ENCODE results near the gene ZBTB7C. TPM values are rescaled to one million over a fixed set of nuclear protein-coding genes. Genes with fewer than 3 reads are reported as not detected.

ZBTB7C gene
- total RNA-seq, 1 experiment from 2014 or later: 0.33 TPM

DNA sequence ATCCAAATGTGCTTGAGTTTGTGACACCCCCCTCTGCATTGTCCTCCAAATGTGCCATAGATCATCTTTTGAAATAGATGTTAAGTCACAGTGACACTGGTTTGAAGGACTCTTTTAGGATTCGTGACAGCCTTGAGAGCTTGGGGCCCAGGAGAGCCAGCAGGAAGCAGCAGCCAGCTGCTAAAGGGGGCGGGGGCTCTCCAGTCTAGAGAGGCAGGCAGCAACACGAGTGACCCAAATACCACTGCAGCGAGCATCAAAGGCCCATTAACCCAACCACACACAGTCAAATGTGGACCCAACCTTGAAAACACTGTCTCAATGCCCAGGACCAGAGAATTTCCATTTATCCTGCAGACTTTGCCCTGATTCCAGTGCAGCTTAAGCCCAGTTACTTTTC lies 75.6 kb downstream of the ZBTB7C start:
- H4K91ac ChIP-seq (ENCODE audit: insufficient read length, low read depth, low read length): no peak overlapping the region
- no peak overlapping the region for H2BK120ac ChIP-seq (ENCODE audit: low read depth, low read length, poor library complexity, severe bottlenecking)
- H3K27ac Mint-ChIP-seq: no peak overlapping the region
- H3K18ac ChIP-seq (ENCODE audit: insufficient read length, low read depth, low read length): no peak overlapping the region
- H3K9ac ChIP-seq (ENCODE audit: extremely low read depth, insufficient read length, low read length): no peak overlapping the region
- no peak overlapping the region for H3T11ph ChIP-seq (ENCODE audit: low read length)
- H2BK15ac ChIP-seq (ENCODE audit: low read depth, low read length): no peak overlapping the region
- H3K4me3 Mint-ChIP-seq: no peak overlapping the region
- no peak for DNase-seq
- H3K27me3 Mint-ChIP-seq (ENCODE audit: low read depth): peaks cover 7% of the 10 kb centered on the region
- H3K14ac ChIP-seq (ENCODE audit: insufficient read depth, low read length): no peak overlapping the region
- no peak overlapping the region for H3K23ac ChIP-seq (ENCODE audit: insufficient read length, low read depth, low read length)
- no peaks in the 10 kb centered on the region for H3K36me3 Mint-ChIP-seq (ENCODE audit: insufficient read depth in 1 of 3, low read depth in 3 of 3)
- peaks cover 23 to 24% of the 10 kb centered on the region in 2 experiments for H3K4me1 Mint-ChIP-seq
- H3K9me3 Mint-ChIP-seq: no peaks in the 10 kb centered on the region; a peak in 1 of 5 replicates
- no peaks in the 10 kb centered on the region for H3K79me2 ChIP-seq (ENCODE audit: insufficient read depth, low read length)
- H3K23me2 ChIP-seq (ENCODE audit: insufficient read length, low read depth, low read length, poor library complexity, severe bottlenecking): no peaks in the 10 kb centered on the region
- no peak overlapping the region for H2BK20ac ChIP-seq (ENCODE audit: low read depth, low read length, poor library complexity, severe bottlenecking)
- H3K4me1 ChIP-seq (ENCODE audit: insufficient read depth, low read length): 0 out of 2 replicates have a peak, but pooled peaks cover 3% of the 10 kb centered on the region
- WGBS (ENCODE audit: extremely low coverage, insufficient read length, low lambda C conversion rate): no CpG with 5 or more reads among the region's 4 CpGs
- H3K56ac ChIP-seq (ENCODE audit: insufficient read length, low read depth, low read length): no peak overlapping the region
- no peaks in the 10 kb centered on the region for H3K27me3 ChIP-seq (ENCODE audit: insufficient read depth, low read length)
- TF ChIP-seq, protein P1, sequence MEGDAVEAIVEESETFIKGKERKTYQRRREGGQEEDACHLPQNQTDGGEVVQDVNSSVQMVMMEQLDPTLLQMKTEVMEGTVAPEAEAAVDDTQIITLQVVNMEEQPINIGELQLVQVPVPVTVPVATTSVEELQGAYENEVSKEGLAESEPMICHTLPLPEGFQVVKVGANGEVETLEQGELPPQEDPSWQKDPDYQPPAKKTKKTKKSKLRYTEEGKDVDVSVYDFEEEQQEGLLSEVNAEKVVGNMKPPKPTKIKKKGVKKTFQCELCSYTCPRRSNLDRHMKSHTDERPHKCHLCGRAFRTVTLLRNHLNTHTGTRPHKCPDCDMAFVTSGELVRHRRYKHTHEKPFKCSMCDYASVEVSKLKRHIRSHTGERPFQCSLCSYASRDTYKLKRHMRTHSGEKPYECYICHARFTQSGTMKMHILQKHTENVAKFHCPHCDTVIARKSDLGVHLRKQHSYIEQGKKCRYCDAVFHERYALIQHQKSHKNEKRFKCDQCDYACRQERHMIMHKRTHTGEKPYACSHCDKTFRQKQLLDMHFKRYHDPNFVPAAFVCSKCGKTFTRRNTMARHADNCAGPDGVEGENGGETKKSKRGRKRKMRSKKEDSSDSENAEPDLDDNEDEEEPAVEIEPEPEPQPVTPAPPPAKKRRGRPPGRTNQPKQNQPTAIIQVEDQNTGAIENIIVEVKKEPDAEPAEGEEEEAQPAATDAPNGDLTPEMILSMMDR (conservative IDR thresholded peaks at IDR 0.05): no peak
- H2AK5ac ChIP-seq (ENCODE audit: insufficient read length, low read length): no peak overlapping the region
- no peak overlapping the region for H3K27ac ChIP-seq (ENCODE audit: insufficient read length, low read depth, low read length)
- no peak overlapping the region for H2AFZ ChIP-seq (ENCODE audit: low read length)
- no peaks in the 10 kb centered on the region for H3K79me1 ChIP-seq (ENCODE audit: insufficient read depth, low read depth, low read length, poor library complexity, severe bottlenecking)
- H3K4me2 ChIP-seq (ENCODE audit: insufficient read depth, insufficient read length, low read length): no peak overlapping the region
- H3K4ac ChIP-seq (ENCODE audit: low read depth, low read length): no peak overlapping the region
- no peaks in the 10 kb centered on the region for H3K9me3 ChIP-seq (ENCODE audit: control insufficient read depth, low read depth, low read length)
- H4K8ac ChIP-seq (replicated peaks; ENCODE audit: insufficient read length, low read depth, low read length): no peak overlapping the region
- H4K5ac ChIP-seq (ENCODE audit: insufficient read length, low read depth, low read length): no peak overlapping the region
- no peaks in the 10 kb centered on the region for H4K20me1 ChIP-seq (ENCODE audit: control insufficient read depth, insufficient read depth, insufficient read length)
- H2BK5ac ChIP-seq (ENCODE audit: insufficient read length, low read length): no peak overlapping the region
- no peak overlapping the region for H2BK12ac ChIP-seq (ENCODE audit: insufficient read length, low read depth, low read length)

All from H9 (cell line).